K562 (cell line): ENCODE measurements around the gene PHKG1. TPM values are rescaled to one million over a fixed set of nuclear protein-coding genes. Genes with fewer than 3 reads are reported as not detected.
"Not testable (repeated sequence)": the region's sequence is repeated elsewhere in the genome, so short reads cannot be mapped to it uniquely, and the experiment has no call there.

Experiments used
- ATAC-seq: fragments of 200-7000 bp; cut with Tn5 transposase; 3 replicates; pipeline ENCODE4 v1.9.1; 2020; ENCODE audit warnings: moderate library complexity
- BruUV-seq: library from RNA; stranded (reverse); fragments of 400-500 nt; replicated peaks from 2 replicates; lab custom pipeline; 2021; lab: Mats Ljungman, UMichigan
- CTCF ChIA-PET: fragments of 300-600 bp; formaldehyde crosslinking; extraction: SDS; loops from one replicate; lab custom pipeline; 2021; ENCODE audit warnings: low intra/inter-chr PET ratio; lab: Yijun Ruan, JAX
- POLR2A ChIA-PET: fragments of 300-600, 350-650 bp; sonication (Branson Sonifier 250); formaldehyde crosslinking; extraction: SDS; loops from one replicate; lab custom pipeline; 2021; ENCODE audit warnings: antibody characterized with exemption, inconsistent platforms; lab: Yijun Ruan, JAX
- DNase-seq, 4 experiments: peaks; one replicate each; pipeline versions ENCODE4 v3.0.0 to v3.0.0-alpha.2; 2011 to 2018; ENCODE audit warnings: low spot score in 3 of 4, mixed read lengths in 3 of 4; ENCODE audit errors: extremely low read depth in 1 of 4
- FAIRE-seq: peaks from 2 replicates; lab custom pipeline; 2011; peaks lifted over from hg19 to GRCh38; lab: Jason Lieb, UNC
- H2AFZ ChIP-seq: 2 replicates; pipeline ENCODE4 v1.6.0; 2011; ENCODE audit warnings: low read depth, low read length, control low read depth, inconsistent platforms
- H3K27ac ChIP-seq: fragments of 200-600 bp; 3 replicates; pipeline ENCODE4 v1.8.0; 2011; ENCODE audit warnings: low read depth, mild to moderate bottlenecking, control low read depth, inconsistent platforms, low read length, moderate library complexity, mixed read lengths; ENCODE audit errors: extremely low read depth
- H3K27me3 ChIP-seq, 2 experiments: fragments of 300-600 bp in 1 of 2; 2 replicates in 1 of 2; 3 replicates in 1 of 2; pipeline versions ENCODE4 v1.6.0 to v1.8.0; 2011; ENCODE audit warnings: inconsistent platforms in 2 of 2, low read length in 2 of 2, mild to moderate bottlenecking in 1 of 2, mixed read lengths in 1 of 2, moderate library complexity in 1 of 2; ENCODE audit not compliant: control insufficient read depth in 2 of 2, insufficient read depth in 2 of 2
- H3K36me3 ChIP-seq: fragments of 300-600 bp; 3 replicates; pipeline ENCODE4 v1.8.0; 2011; ENCODE audit warnings: mild to moderate bottlenecking, low read length, inconsistent platforms; ENCODE audit not compliant: control insufficient read depth, insufficient read depth
- H3K4me1 ChIP-seq, 2 experiments: fragments of 200-600 bp in 1 of 2; replicated peaks in 1 of 2; 2 replicates in 1 of 2; 3 replicates in 1 of 2; pipeline versions ENCODE4 v1.5.1 to v1.8.0; 2011; ENCODE audit warnings: inconsistent platforms in 2 of 2, low read length in 2 of 2, mild to moderate bottlenecking in 1 of 2, mixed read lengths in 1 of 2, moderate library complexity in 1 of 2; ENCODE audit not compliant: control insufficient read depth in 2 of 2, insufficient read depth in 2 of 2
- H3K4me2 ChIP-seq: 2 replicates; pipeline ENCODE4 v1.6.1; 2011; ENCODE audit warnings: low read length, control low read depth, inconsistent platforms, mixed read lengths; ENCODE audit not compliant: insufficient read depth
- H3K4me3 ChIP-seq: fragments of 200-600 bp; sonication (generic), shearing (Covaris generic); 2 replicates; pipeline ENCODE4 v1.5.1; 2016; ENCODE audit warnings: control low read depth, inconsistent platforms
- H3K79me2 ChIP-seq: fragments of 200-600 bp; 3 replicates; pipeline ENCODE4 v1.8.0; 2011; ENCODE audit warnings: low read length, inconsistent platforms; ENCODE audit not compliant: control insufficient read depth, insufficient read depth
- H3K9ac ChIP-seq, 2 experiments: 2 replicates each; pipeline versions ENCODE4 v1.6.0 to v1.6.1; 2011; ENCODE audit warnings: low read depth in 2 of 2, low read length in 2 of 2, control low read depth in 1 of 2, inconsistent platforms in 1 of 2, mild to moderate bottlenecking in 1 of 2, mixed read lengths in 1 of 2; ENCODE audit not compliant: insufficient read depth in 1 of 2
- H3K9me1 ChIP-seq: one replicate; pipeline ENCODE4 v1.6.0; 2011; ENCODE audit warnings: inconsistent platforms, mild to moderate bottlenecking, low read length, moderate library complexity; ENCODE audit not compliant: control insufficient read depth, insufficient read depth
- H3K9me3 ChIP-seq: replicated peaks from 2 replicates; pipeline ENCODE4 v1.5.1; 2011; ENCODE audit warnings: low read depth, low read length, inconsistent platforms; ENCODE audit not compliant: control insufficient read depth, insufficient read depth
- H4K20me1 ChIP-seq: replicated peaks from 2 replicates; pipeline ENCODE4 v1.6.1; 2011; ENCODE audit warnings: low read length, inconsistent platforms, mixed read lengths; ENCODE audit not compliant: control insufficient read depth, insufficient read depth
- NFIC ChIP-seq: fragments of 450-650 bp; IDR thresholded peaks from 2 replicates; pipeline ENCODE4 v1.6.1; 2017; ENCODE audit warnings: mild to moderate bottlenecking, inconsistent platforms
- ZNF384 ChIP-seq: IDR thresholded peaks from 2 replicates; pipeline ENCODE4 v1.6.1; 2012; ENCODE audit warnings: low read depth, low read length, improper control_type of control experiment
- WGBS: fragments of 100-300 bp; shearing (Covaris generic); methylation state at CpG from one replicate; pipeline ENCODE4 v1.1.6; 2016; ENCODE audit warnings: low coverage, mixed read lengths; ENCODE audit not compliant: insufficient coverage; ENCODE audit errors: missing lambda C conversion rate; 5-methylcytosine and 5-hydroxymethylcytosine counted together
- in situ Hi-C: fragments of 300-500 bp; cut with MboI; formaldehyde crosslinking; loops from 4 replicates; pipeline ENCODE4 v1.15.0; 2018; ENCODE audit warnings: inconsistent platforms, mixed read lengths
- intact Hi-C: fragments of 100-400 bp; cut with micrococcal nuclease; formaldehyde crosslinking; loops from 2 replicates; pipeline ENCODE4 v1.14.2; 2022
- polyA plus RNA-seq, 8 experiments: library from polyadenylated mRNA; depleted of rRNA in 4 of 8; stranded (reverse) in 5 of 8; unstranded in 3 of 8; fragments of >200 nt; fragmentation: Nextera tagmentation in 2 of 8; fragmentation: Illumina TruSeq in 1 of 8; extraction: Ambion mirVana in 2 of 8; extraction: Trizol in 1 of 8; gene quantifications; 2 replicates each; pipeline versions ENCODE4 v1.2.1 to v1.2.3, GENCODE V29; 2011 to 2014; ENCODE audit warnings: inconsistent platforms in 1 of 8, missing spikeins in 1 of 8
- total RNA-seq, 7 experiments: library from RNA; depleted of rRNA in 6 of 7; stranded (reverse); fragments of >200 nt in 6 of 7; fragmentation: Illumina TruSeq in 2 of 7; extraction: Trizol in 2 of 7; gene quantifications; 2 replicates each; pipeline versions ENCODE4 v1.2.1 to v1.2.3, GENCODE V29; 2011 to 2021; ENCODE audit warnings: low replicate concordance in 1 of 7
- TF ChIP-seq, protein P1 (sequence below): fragments of 450-650 bp; IDR thresholded peaks from 2 replicates; pipeline ENCODE4 v1.6.1; 2018; ENCODE audit not compliant: partially characterized antibody

Gene PHKG1
- total and polyA plus RNA-seq, 9 of the 15 experiments (the other 6 are each of a cell fraction or from before 2014, with no cell fraction given), result 0.10 to 0.83 (median 0.46) TPM

DNA sequence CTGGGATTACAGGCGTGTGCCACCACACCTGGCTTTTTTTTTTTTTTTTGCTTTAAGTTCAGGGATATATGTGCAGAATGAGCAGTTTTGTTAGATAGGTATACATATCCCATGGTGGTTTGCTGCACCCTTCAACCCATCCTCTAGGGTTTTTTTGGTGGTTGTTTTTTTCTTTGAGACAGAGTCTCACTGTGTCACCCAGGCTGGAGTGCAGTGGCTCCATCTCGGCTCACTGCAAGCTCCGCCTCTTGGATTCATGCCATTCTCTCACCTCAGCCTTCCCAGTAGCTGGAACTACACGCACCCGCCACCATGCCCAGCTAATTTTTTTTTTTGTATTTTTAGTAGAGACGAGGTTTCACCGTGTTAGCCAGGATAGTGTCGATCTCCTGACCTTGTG is 44.0 kb downstream of the PHKG1 start:
- H4K20me1 ChIP-seq, H3K9ac ChIP-seq, H2AFZ ChIP-seq, CTCF ChIA-PET, in situ Hi-C loops, BruUV-seq, FAIRE-seq: not testable (repeated sequence)
- Histone ChIP-seq H3K79me2 (peaks cover 49% of the 10 kb centered on the region), H3K4me2 (peak overlapping the region; percentile 92; the same call in 1 of the 2 replicates)
- POLR2A ChIA-PET, result interaction anchor here (3.0 kb wide), 1 partner anchor 15 kb away, joined by 40 read pairs; the partner anchor contains the start of gene SUMF2
- TF ChIP-seq ZNF384, result peak; percentile 22; the same call in 1 of the 2 replicates
- TF ChIP-seq NFIC, result peak; percentile 86
- TF ChIP-seq, protein P1, sequence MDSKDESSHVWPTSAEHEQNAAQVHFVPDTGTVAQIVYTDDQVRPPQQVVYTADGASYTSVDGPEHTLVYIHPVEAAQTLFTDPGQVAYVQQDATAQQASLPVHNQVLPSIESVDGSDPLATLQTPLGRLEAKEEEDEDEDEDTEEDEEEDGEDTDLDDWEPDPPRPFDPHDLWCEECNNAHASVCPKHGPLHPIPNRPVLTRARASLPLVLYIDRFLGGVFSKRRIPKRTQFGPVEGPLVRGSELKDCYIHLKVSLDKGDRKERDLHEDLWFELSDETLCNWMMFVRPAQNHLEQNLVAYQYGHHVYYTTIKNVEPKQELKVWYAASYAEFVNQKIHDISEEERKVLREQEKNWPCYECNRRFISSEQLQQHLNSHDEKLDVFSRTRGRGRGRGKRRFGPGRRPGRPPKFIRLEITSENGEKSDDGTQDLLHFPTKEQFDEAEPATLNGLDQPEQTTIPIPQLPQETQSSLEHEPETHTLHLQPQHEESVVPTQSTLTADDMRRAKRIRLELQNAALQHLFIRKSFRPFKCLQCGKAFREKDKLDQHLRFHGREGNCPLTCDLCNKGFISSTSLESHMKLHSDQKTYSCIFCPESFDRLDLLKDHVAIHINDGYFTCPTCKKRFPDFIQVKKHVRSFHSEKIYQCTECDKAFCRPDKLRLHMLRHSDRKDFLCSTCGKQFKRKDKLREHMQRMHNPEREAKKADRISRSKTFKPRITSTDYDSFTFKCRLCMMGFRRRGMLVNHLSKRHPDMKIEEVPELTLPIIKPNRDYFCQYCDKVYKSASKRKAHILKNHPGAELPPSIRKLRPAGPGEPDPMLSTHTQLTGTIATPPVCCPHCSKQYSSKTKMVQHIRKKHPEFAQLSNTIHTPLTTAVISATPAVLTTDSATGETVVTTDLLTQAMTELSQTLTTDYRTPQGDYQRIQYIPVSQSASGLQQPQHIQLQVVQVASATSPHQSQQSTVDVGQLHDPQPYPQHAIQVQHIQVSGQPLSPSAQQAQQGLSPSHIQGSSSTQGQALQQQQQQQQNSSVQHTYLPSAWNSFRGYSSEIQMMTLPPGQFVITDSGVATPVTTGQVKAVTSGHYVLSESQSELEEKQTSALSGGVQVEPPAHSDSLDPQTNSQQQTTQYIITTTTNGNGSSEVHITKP, result peak; percentile 17
- TF ChIP-seq, all 486 proteins: peak for 3; not testable (repeated sequence) for 483
- Histone ChIP-seq H3K36me3 (peaks cover 11% of the 10 kb centered on the region), H3K4me1 (peaks cover 17 to 28% of the 10 kb centered on the region in 2 experiments)
- H3K9me3 ChIP-seq, H3K9me1 ChIP-seq, intact Hi-C loops, H3K27ac ChIP-seq, H3K27me3 ChIP-seq, ATAC-seq, H3K4me3 ChIP-seq: not testable (repeated sequence)
- peak in 1 of 4 experiments; percentile 63 for DNase-seq
- 21% methylated on average over 8 of the region's 8 CpGs for WGBS
